Common myeloid progenitor, CD34-positive (primary cell): ENCODE results near the gene BRINP1.

Experiments used
- CTCF ChIA-PET: fragments of 350-600 bp; sonication (Branson Sonifier 250); formaldehyde crosslinking; loops from one replicate; lab custom pipeline; 2021; ENCODE audit warnings: antibody characterized with exemption; lab: Charles Lee
- POLR2A ChIA-PET: fragments of 350-600 bp; sonication (Branson Sonifier 250); formaldehyde crosslinking; loops from one replicate; lab custom pipeline; 2021; ENCODE audit warnings: antibody characterized with exemption; lab: Charles Lee
- DNase-seq, 3 donors: peaks; one replicate each; pipeline versions ENCODE4 v3.0.0 to v3.0.0-alpha.2; 2013
- H3K27ac ChIP-seq, 2 experiments: 1 replicate in 1 of 2; 2 replicates in 1 of 2; pipeline ENCODE4 v1.7.0; 2013; ENCODE audit warnings: inconsistent platforms in 2 of 2, low read length in 2 of 2, mild to moderate bottlenecking in 2 of 2, low read depth in 1 of 2, moderate library complexity in 1 of 2; ENCODE audit not compliant: severe bottlenecking in 2 of 2, insufficient read depth in 1 of 2, poor library complexity in 1 of 2
- H3K27me3 ChIP-seq, 5 experiments: replicated peaks in 2 of 5; 1 replicate in 3 of 5; 2 replicates in 2 of 5; pipeline versions ENCODE4 v1.6.1 to v1.7.0; 2013; ENCODE audit warnings: low read length in 4 of 5, mild to moderate bottlenecking in 2 of 5, moderate library complexity in 2 of 5, inconsistent platforms in 1 of 5; ENCODE audit not compliant: insufficient read depth in 5 of 5, control insufficient read depth in 4 of 5
- H3K36me3 ChIP-seq, 4 experiments: 1 replicate in 2 of 4; 2 replicates in 2 of 4; pipeline versions ENCODE4 v1.6.1 to v1.7.0; 2013; ENCODE audit warnings: low read length in 3 of 4, control low read depth in 1 of 4, mild to moderate bottlenecking in 1 of 4; ENCODE audit not compliant: control insufficient read depth in 4 of 4, insufficient read depth in 4 of 4
- H3K4me1 ChIP-seq, 4 experiments: 1 replicate in 3 of 4; 2 replicates in 1 of 4; pipeline versions ENCODE4 v1.6.1 to v1.7.1; 2013; ENCODE audit warnings: low read length in 3 of 4, mild to moderate bottlenecking in 3 of 4, control low read depth in 1 of 4, inconsistent platforms in 1 of 4, moderate library complexity in 1 of 4; ENCODE audit not compliant: control insufficient read depth in 4 of 4, insufficient read depth in 4 of 4; ENCODE audit errors: control extremely low read depth in 1 of 4
- H3K4me3 ChIP-seq, 7 experiments: 1 replicate in 4 of 7; 2 replicates in 3 of 7; pipeline versions ENCODE4 v1.5.1 to v1.7.0; 2013; ENCODE audit warnings: mild to moderate bottlenecking in 7 of 7, low read length in 6 of 7, moderate library complexity in 6 of 7, inconsistent platforms in 2 of 7, low read depth in 2 of 7, control low read depth in 1 of 7; ENCODE audit not compliant: insufficient read depth in 4 of 7, control insufficient read depth in 1 of 7; ENCODE audit errors: extremely low read depth in 1 of 7
- H3K9me3 ChIP-seq, 5 experiments: 1 replicate in 4 of 5; 2 replicates in 1 of 5; pipeline versions ENCODE4 v1.6.1 to v1.7.1; 2013; ENCODE audit warnings: low read length in 4 of 5, mild to moderate bottlenecking in 2 of 5, inconsistent platforms in 1 of 5, low read depth in 1 of 5, moderate library complexity in 1 of 5; ENCODE audit not compliant: control insufficient read depth in 4 of 5, insufficient read depth in 2 of 5; ENCODE audit errors: control extremely low read depth in 1 of 5
- WGBS: methylation state at CpG from one replicate; pipeline ENCODE4 v1.1.5; 2013; ENCODE audit not compliant: insufficient coverage; 5-methylcytosine and 5-hydroxymethylcytosine counted together

BRINP1 gene

GRCh38 chr9:119224431-119224830 is 144.8 kb downstream of the BRINP1 start:
- Histone ChIP-seq H3K4me3 (no peak overlapping the region), H3K36me3 (no peaks in the 10 kb centered on the region), H3K27me3 (no peaks in the 10 kb centered on the region), H3K27ac (no peak overlapping the region), H3K9me3 (no peaks in the 10 kb centered on the region), H3K4me1 (no peaks in the 10 kb centered on the region)
- POLR2A ChIA-PET, result no interaction called here
- CTCF ChIA-PET, result no interaction called here
- DNase-seq, result no peak
- 82% methylated on average over 2 of the region's 2 CpGs for WGBS

GRCh38 chr9:119221276-119221675 is 148.0 kb downstream of the BRINP1 start:
- POLR2A ChIA-PET, result no interaction called here
- H3K27ac ChIP-seq, result no peak overlapping the region
- no peaks in the 10 kb centered on the region for H3K9me3 ChIP-seq
- H3K4me1 ChIP-seq, result no peaks in the 10 kb centered on the region
- no peak overlapping the region for H3K4me3 ChIP-seq
- CTCF ChIA-PET, result no interaction called here
- no peak for DNase-seq
- no peaks in the 10 kb centered on the region for H3K36me3 ChIP-seq
- WGBS, result 90% methylated on average over 3 of the region's 4 CpGs
- no peaks in the 10 kb centered on the region for H3K27me3 ChIP-seq

GRCh38 chr9:119218293-119218692 is 150.9 kb downstream of the BRINP1 start:
- H3K4me3 ChIP-seq, result no peak overlapping the region
- H3K9me3 ChIP-seq, result no peaks in the 10 kb centered on the region
- 65% methylated on average over 6 of the region's 7 CpGs for WGBS
- no peaks in the 10 kb centered on the region for H3K4me1 ChIP-seq
- no peaks in the 10 kb centered on the region for H3K36me3 ChIP-seq
- ChIA-PET POLR2A (no interaction called here), CTCF (no interaction called here)
- no peaks in the 10 kb centered on the region for H3K27me3 ChIP-seq
- no peak for DNase-seq
- H3K27ac ChIP-seq, result no peak overlapping the region

- ChIA-PET CTCF (interaction anchor here (1.4 kb wide), 1 partner anchor 12 kb away, joined by 4 read pairs; no protein-coding TSS in a partner anchor), POLR2A (no interaction called here)
- no peaks in the 10 kb centered on the region for H3K27me3 ChIP-seq
- no peak for DNase-seq
- no peak overlapping the region for H3K27ac ChIP-seq
- no peak overlapping the region for H3K4me3 ChIP-seq
- no peaks in the 10 kb centered on the region for H3K9me3 ChIP-seq
- no peaks in the 10 kb centered on the region for H3K36me3 ChIP-seq
- H3K4me1 ChIP-seq, result no peaks in the 10 kb centered on the region
- WGBS, result 94% methylated on average over 5 of the region's 8 CpGs
Observed at GRCh38 chr9:119216651-119217331, 152.4 kb downstream of the BRINP1 start.

DNA sequence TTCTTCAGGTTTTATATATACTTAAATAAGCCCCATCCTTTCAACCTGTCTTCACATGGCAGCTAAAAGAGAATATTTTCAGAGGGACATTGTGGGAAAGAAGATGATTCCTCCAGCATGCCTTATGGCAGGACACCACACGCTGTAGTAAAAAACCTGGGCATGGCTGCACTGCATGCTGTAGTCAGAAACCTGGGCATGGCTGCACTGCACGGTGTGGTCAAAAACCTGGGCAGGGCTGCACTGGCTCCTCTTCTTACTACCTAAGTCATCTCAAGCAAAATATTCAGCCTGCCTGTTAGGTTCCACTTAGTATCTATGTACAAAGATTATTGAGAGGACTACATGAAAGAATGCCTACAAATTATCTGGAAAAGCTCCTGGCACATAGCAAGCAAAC is 153.6 kb downstream of the BRINP1 start:
- Histone ChIP-seq H3K27ac (no peak overlapping the region), H3K4me1 (no peaks in the 10 kb centered on the region), H3K4me3 (no peak overlapping the region), H3K36me3 (no peaks in the 10 kb centered on the region), H3K9me3 (no peaks in the 10 kb centered on the region), H3K27me3 (no peaks in the 10 kb centered on the region)
- ChIA-PET POLR2A (no interaction called here), CTCF (interaction anchor here (1.4 kb wide), 1 partner anchor 11 kb away, joined by 4 read pairs; no protein-coding TSS in a partner anchor)
- 100% methylated on average over 1 of the region's 2 CpGs for WGBS
- no peak for DNase-seq

GRCh38 chr9:119213471-119213870 is 155.8 kb downstream of the BRINP1 start:
- Histone ChIP-seq H3K4me3 (no peak overlapping the region), H3K27ac (no peak overlapping the region), H3K9me3 (no peaks in the 10 kb centered on the region), H3K4me1 (no peaks in the 10 kb centered on the region), H3K36me3 (no peaks in the 10 kb centered on the region), H3K27me3 (no peaks in the 10 kb centered on the region)
- DNase-seq, result no peak
- ChIA-PET CTCF (interaction anchor here (1.0 kb wide), 2 partner anchors 9 to 32 kb away, joined by 3 read pairs; no protein-coding TSS in a partner anchor), POLR2A (no interaction called here)
- WGBS, result no CpG with 5 or more reads among the region's 1 CpG

DNA sequence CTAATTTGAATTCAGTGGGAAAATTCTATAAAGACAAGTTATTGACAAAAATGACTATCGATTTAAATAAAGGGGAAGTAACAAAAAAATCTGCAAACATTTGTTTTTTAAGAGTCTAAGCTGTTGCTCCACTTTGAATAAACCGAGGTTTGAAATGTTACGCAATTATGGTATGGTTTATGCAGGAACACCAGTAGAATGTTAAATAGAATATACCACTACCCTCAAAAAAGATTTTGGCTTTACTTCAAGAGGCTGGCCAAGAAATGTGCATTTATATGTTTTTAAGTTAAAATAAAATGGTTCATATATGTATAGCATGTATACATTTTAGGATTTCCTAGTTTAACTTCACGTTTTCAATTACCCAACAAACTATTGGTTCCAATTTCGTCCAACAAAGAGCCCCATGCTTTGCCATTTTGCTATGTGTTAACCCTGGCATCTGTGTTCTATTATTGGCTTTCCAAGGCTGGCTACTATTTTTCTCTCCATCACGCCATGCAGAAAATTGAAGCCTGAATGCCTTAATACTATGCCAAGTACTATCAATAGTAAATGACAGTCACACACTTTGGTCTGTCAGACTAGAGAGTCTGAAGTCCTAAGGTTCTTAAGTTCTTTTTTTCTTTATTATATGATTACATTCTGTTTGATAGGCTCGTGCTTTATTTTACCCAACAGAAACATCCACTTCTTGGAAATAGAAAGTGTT is 171.2 kb downstream of the BRINP1 start:
- no peaks in the 10 kb centered on the region for H3K4me1 ChIP-seq
- WGBS, result 94% methylated on average over 2 of the region's 7 CpGs
- no peak overlapping the region for H3K27ac ChIP-seq
- no peaks in the 10 kb centered on the region for H3K27me3 ChIP-seq
- CTCF ChIA-PET, result no interaction called here
- H3K9me3 ChIP-seq, result no peaks in the 10 kb centered on the region
- DNase-seq, result no peak
- POLR2A ChIA-PET, result no interaction called here
- no peak overlapping the region for H3K4me3 ChIP-seq
- no peaks in the 10 kb centered on the region for H3K36me3 ChIP-seq
